Stimulated activated CD4-positive, alpha-beta T cell treated with anti-CD3 and anti-CD28 coated beads, Interleukin-4, amount 100 ng/mL, for 48 hours (primary cell): ENCODE results near the gene MAK.
"Not testable (repeated sequence)": the region's sequence is repeated elsewhere in the genome, so short reads cannot be mapped to it uniquely, and the experiment has no call there.

ENCODE experiments used
- DNase-seq, 2 donors: peaks; one replicate each; pipeline ENCODE4 v3.0.0-alpha.2; 2020; ENCODE audit warnings: low read depth in 2 of 2

Gene MAK

DNA sequence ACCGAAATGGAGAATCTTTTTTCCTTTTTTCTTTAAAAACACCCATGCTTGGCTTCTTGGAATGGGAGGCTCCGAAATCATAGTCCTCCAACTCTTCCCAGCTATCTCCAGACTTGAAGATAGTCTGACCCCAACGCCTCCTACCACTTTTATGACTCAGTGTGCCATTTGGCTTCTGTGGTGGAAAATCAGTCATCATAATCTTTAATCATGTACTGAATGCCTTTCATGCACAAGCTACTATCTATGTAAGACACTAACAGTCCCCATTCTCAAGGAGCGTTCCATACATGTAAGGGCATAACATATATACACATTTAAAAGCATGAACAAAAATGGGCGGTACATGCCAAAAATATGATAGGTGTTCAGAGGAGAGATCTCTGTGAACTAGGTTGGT, 46.7 kb downstream of the MAK start:
- DNase-seq, result no peak

DNA sequence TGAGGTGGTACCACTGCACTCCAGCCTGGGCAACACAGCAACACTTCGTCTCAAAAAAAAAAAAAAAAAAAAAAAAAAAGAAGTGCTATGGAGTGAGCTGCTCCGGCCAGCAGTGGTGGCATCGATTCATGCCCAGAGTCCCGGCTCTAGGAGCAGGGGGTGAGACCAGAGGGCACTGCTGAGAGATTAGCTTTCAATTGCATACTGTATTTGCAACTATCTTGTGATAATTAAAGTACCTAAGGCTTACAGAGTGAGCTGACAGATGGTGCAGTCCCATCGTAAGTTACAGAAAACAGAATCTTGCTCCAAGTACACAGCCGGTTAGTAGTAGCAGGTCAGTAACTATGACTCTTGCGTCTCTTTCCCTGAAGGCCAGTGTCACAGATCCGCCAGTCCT, 59.3 kb downstream of the MAK start:
- DNase-seq, result no peak

- DNase-seq, result no peak
These were observed 60.1 kb downstream of the MAK start for GRCh38 chr6:10778230-10778629.

- no peak for DNase-seq
These were observed 66.9 kb downstream of the MAK start for GRCh38 chr6:10771371-10771894.

GRCh38 chr6:10769419-10769818, 68.9 kb downstream of the MAK start:
- DNase-seq, result no peak

- no peak for DNase-seq
These were observed 75.3 kb downstream of the MAK start for GRCh38 chr6:10763006-10763405.

DNA sequence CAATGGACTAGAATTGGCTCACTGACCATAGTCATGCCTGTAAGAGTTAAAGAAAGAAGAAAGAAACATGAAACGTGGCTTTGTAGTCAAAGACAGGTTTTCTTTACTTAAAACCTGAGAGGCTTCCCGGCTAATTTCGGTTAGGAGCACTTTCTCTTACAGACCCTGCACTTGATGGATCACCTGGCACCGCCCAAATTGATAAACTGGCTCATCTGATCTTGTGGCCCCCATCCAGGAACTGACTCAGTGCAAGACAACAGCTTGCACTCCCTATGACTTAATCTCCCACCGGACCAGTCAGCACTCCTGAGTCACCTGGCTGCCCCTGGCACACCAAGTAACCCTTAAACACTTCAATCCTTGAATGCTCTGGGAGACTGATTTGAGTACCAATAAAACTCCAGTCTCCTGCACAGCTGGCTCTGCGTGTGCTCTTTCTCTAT, 78.4 kb downstream of the MAK start:
- DNase-seq, result no peak

DNA sequence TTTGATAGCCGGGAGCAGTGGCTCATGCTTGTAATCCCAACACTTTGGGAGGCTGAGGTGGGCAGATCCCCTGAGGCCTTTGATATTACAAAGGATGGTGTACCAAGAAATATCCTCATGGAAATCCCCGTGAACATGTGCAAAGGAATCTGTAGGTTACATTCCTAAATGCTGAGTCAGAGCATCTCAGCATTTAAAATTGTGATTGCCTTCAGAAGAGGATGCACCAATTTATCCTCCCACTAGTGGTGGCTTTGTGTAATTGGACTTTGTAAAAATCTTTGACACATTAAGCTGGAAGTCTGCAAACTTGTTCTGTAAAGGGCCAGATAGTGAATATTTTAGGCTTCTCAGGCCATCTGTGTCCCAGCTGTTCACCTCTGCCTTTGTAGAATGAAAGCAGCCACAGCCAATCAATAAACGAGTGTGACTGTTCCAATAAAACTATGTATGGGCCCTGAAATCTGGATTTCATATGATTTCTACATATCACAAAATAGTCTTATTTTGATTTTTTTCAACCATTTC, 79.0 kb downstream of the MAK start:
- no peak for DNase-seq

GRCh38 chr6:10756085-10756484, 82.3 kb downstream of the MAK start:
- DNase-seq, result no peak

- DNase-seq, result not testable (repeated sequence)
These were observed 86.6 kb downstream of the MAK start for GRCh38 chr6:10751757-10752156.

GRCh38 chr6:10750568-10750967, 87.8 kb downstream of the MAK start:
- DNase-seq, result not testable (repeated sequence)

GRCh38 chr6:10749734-10750133, 88.6 kb downstream of the MAK start:
- no peak for DNase-seq

- peak; percentile 99 to 100 for DNase-seq
These were observed 90.9 kb downstream of the MAK start, which contains the start of gene TMEM14B for GRCh38 chr6:10747251-10747972. Gene TMEM14B, plus strand, starts transcription at chr6:10747805. Its CDS starts 1,441 bp downstream, at chr6:10749246.

- no peak for DNase-seq
These were observed 91.5 kb downstream of the MAK start for GRCh38 chr6:10746915-10747250.

- DNase-seq, result no peak
These were observed 93.2 kb downstream of the MAK start for GRCh38 chr6:10745116-10745515.

DNA sequence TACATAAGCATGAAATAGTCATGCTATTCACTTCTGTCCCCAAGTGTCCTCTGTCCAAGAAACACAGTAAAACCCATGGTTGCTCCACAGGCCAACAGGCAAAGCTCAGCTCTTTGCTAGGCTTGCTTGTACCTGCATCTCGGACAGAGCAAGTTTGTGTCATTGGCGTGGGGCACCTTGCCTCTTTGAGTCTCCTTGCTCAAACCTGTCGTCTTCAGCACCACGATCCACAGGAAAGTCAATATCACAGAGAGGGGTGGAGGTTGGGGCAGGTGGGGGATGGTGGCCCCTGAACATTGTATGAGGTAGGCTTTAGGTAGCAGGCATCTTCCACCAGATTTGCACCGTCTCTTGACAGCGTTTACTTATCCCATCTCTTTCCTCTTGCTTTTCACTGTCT, 94.8 kb downstream of the MAK start:
- DNase-seq, result no peak

- DNase-seq, result no peak
These were observed 96.1 kb downstream of the MAK start for GRCh38 chr6:10742251-10742650.

- not testable (repeated sequence) for DNase-seq
These were observed 96.7 kb downstream of the MAK start for GRCh38 chr6:10741643-10742042.

- DNase-seq, result no peak
These were observed 98.3 kb downstream of the MAK start for GRCh38 chr6:10740061-10740460.

DNA sequence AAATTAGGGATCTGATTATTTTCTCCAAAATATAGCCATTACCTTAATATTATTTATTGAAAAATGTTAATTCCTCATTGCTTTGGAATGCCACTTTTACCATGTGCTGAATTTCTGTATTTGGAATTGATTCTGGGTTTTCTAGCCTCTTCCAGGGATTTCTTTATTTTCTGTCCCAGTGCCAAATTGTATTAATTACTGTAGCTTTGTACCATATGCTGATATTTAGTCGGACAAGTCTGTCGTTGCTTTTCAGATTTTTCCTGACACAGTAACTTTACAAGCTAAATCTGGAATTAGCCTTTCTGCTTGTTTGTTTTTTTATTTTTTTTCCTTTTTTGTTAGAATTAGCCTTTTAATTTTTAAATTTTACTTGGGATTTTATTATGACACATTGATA, 101.6 kb downstream of the MAK start:
- no peak for DNase-seq

GRCh38 chr6:10733863-10734262, 104.5 kb downstream of the MAK start:
- no peak for DNase-seq

DNA sequence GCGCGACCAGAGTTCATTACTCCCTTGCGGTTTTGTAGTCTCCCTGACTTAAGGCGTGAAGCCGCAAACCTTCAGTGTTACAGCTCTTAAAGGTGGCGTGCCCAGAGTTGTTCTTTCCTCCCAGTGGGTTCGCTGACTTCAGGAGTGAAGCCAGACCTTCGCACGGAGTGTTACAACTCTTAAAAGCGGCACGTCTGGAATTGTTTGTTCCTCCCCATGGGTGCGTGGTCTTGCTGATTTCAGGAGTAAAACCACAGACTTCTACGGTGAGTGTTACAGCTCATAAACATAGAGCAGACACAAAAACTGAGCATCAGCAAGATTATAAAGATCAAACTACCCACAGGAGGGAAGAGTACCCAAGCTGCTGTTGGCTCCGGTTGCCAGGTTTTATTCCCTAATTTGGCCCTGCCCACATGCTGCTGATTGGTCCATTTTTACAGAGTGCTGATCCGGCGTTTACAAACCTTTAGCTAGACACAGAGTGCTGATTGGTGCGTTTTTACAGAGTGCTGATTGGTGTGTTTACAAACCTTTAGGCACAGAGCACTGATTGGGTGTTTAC, 105.1 kb downstream of the MAK start:
- DNase-seq, result no peak

DNA sequence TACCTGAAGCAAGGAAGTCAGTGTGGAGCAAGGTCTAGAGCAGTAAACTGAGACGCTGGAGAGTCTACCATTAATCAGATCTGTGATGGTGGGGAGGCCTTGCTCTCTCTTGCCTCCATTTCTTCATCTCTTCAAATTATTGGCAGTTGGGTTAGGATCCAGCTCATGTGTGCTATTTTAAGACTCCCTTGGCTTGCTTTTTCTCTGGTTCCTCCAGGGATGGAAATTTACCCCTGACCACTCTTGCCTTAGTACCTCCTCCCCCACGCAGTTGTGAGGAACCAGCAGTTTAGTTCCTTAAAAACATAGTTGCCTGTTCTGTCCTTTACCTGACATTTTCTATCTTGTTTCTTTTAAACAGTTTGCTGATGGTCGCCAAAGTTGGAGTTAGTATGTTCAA, 108.1 kb downstream of the MAK start:
- DNase-seq, result no peak
